HG02938 (cell line): Measurements from ENCODE around the gene PRR20D.
"Not testable (repeated sequence)": the region's sequence is repeated elsewhere in the genome, so short reads cannot be mapped to it uniquely, and the experiment has no call there.

Source experiments
- ATAC-seq: cut with Tn5 transposase; IDR thresholded peaks from one replicate; pipeline ENCODE4 v1.9.1; 2021; ENCODE audit warnings: mild to moderate bottlenecking, moderate library complexity; ENCODE audit not compliant: unreplicated experiment

Gene PRR20D

DNA sequence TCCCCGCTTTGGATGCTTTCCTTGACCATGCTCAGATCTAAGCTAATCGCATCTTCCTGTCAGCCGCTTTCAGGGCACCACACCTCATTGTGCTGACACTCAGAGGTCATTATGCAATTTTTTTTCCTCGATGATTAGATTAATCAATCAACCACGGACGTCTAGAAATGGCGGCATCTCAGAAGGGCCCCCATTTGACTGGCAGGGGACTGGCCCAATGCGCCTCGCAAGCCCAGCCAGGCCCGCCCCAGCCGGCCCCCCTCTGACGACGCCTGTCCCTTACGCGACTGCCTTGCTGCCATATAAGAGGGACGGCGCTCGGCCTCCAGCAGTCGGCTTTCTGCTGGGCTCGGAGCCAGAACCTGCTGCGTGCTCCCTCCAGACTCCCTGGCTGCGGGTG lies at the start of gene PRR20D:
Gene PRR20D (plus strand): TSS at position 301 of the 400 bp plus-strand sequence. CDS start 387 bp downstream, outside the sequence.
- not testable (repeated sequence) for ATAC-seq

DNA sequence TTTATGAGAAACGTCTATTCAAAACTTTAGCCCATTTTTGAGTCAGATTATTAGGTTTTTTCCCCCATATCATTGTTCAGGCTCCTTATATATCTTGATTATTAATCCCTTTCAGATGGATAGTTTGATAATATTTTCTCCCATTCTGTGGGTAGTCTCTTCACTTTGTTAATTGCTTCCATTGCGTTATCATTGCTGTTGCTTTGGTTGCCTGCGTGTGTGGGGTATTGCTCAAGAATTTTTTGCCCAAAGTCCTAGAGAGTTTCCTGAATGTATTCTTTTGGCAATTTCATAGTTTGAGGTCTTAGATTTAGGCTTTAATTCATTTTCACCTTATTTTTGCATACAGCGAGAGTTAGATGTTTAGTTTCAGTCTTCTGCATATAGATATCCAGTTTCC lies 45.5 kb upstream of the PRR20D start:
- no peak for ATAC-seq

DNA sequence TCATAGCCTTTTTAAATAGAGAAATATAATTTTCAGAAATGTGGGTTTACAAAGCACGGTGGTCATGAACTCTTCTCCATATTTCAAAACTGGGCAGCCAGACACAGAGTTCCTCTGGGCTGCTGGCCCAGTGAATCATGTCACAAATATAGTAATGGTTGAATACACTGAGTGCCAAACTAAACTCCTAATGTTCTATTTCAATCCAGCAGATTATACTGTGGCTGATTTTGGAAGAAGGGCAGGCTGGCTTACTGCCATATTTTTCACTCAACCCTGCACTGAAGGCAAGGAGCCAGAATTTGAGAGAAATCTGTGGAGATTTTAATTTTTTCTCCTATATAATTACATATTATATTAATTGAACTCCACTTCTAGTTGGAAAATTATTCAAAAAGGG lies 36.8 kb upstream of the PRR20D start:
- ATAC-seq: no peak

DNA sequence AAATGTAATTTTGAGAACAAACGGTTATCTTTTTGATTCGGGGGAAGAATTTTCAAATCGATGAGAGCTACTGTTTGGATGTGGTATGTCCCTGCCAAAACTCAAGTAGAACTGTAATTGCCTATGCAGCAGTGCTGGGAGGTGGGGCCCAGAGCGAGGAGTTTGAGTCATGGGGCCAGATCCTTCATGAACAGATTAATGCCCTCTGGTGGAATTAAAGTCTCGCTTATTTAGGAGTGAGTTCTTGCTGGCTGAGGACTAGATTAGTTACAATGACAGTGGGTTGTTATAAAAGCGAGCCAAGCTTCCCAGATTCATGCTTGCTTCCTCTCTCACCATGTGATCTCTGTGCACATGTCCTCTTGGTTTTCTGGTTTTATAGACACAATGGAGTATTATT lies 31.5 kb upstream of the PRR20D start:
- no peak for ATAC-seq

DNA sequence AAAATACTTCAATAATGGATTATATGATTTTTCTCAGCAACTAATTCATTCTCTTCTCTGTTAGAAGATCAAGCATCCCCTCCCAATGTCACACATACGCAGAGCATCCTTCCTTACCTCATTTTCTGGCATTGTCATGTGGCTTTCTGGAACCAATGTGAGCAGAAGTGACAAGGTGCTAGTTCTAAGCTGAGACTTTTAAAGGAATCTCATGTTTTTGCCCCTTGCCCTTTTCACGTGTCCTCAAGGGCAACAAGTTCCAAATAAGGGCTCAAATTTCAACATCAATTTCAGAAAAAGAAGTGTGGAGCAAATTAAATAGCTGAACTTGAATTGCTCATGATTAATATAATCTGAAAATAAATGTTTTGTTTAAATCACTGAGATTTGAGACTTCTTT lies 24.3 kb upstream of the PRR20D start:
- ATAC-seq: no peak

DNA sequence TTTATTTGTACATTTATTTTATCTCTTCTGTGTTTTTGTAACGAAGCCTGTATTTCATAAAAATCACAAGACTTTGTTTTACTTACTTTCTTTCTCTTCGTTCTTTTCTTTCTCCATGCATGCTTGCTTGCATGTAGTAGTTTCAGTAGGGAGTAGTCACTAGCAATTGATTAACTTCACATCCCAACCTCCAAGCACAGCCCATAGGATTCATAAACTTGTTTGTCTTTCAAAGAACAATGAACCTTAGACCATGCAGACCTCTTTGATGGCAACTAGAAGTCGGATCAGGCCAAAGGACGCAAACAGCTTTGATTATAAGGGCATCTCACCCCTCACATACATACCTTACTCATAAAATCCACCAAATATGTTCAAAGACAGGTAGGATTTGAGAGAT lies 22.8 kb upstream of the PRR20D start:
- ATAC-seq: no peak

DNA sequence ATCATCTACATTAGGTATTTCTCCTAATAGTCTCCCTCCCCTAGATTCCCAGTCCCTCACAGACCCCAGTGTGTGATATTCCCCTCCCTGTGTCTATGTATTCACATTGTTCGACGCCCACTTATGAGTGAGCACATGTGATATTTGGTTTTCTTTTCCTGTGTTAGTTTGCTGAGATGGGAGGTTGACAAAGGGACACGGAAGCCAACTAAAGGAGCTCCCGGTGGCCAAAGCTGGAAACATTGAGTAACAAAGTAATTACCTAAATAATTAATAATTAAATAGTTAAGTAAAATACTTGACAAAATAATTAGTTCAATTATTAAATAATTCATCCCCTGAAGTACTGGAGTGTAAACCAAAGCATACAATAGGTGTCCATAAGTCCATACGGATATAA lies 21.4 kb upstream of the PRR20D start:
- no peak for ATAC-seq

DNA sequence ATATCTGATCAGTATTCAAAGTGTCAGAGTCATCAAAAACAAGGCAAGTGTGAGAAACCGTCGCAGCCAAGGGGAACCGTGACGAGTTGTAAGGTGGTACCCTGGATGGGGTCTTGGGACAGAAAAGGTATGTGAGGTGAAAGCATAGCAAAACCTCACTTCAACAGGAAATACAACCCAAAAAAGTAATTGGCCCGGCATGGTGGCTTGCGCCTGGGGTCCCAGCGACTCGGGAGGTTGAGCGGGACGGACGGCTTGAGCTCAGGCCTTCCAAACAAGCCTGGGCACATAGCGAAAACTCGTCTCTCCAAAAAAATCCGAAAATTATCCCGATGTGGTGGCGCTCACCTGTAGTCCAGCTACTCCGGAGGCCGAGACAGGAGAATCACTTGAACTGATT lies 20.7 kb upstream of the PRR20D start:
- ATAC-seq: not testable (repeated sequence)

DNA sequence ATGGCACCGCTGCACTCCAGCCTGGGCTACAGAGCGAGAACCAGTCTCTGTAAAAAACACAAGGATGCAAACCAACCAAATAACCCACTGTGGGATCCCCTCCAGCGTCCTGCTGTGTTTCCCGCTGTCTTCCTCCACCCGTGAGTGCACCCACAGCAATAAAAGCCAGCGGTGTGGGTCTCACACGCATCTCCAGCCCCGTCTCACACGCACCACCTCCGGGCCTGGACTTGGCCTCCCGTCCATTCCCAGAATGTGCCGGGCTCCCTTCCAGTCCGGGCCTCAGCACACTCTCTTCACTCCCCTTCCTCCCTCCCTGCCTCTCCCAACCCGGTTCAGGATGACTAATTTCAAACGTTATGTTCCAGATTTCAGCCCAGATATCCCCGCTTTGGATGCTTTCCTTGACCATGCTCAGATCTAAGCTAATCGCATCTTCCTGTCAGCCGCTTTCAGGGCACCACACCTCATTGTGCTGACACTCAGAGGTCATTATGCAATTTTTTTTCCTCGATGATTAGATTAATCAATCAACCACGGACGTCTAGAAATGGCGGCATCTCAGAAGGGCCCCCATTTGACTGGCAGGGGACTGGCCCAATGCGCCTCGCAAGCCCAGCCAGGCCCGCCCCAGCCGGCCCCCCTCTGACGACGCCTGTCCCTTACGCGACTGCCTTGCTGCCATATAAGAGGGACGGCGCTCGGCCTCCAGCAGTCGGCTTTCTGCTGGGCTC lies 20.0 kb upstream of the PRR20D start, which contains the start of gene PRR20A:
Gene PRR20A (plus strand): TSS at position 684 of the 734 bp plus-strand sequence. CDS start 387 bp downstream, outside the sequence.
- not testable (repeated sequence) for ATAC-seq

DNA sequence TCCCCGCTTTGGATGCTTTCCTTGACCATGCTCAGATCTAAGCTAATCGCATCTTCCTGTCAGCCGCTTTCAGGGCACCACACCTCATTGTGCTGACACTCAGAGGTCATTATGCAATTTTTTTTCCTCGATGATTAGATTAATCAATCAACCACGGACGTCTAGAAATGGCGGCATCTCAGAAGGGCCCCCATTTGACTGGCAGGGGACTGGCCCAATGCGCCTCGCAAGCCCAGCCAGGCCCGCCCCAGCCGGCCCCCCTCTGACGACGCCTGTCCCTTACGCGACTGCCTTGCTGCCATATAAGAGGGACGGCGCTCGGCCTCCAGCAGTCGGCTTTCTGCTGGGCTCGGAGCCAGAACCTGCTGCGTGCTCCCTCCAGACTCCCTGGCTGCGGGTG lies 13.2 kb upstream of the PRR20D start, which contains the start of gene PRR20B:
Gene PRR20B (plus strand): TSS at position 301 of the 400 bp plus-strand sequence. CDS start 387 bp downstream, outside the sequence.
- ATAC-seq: not testable (repeated sequence)

DNA sequence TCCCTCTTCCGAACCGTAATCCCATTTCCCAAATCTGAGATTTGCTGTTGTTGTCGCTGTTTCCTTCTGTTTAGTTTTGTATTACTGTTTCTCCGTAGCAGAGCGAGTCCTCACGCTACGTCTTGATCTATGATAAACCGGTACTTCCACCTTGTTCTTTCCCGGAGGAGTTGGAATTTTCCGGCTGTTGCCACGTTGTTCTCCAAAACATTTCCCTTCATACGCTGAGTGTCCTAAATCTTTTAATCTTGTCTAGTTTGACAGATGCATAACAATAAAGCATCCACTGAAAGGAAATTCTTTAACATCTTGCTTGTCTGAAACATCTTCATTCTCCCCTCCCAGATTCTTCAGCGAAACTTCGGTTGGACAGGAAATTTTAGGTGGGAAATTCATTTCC lies 12.3 kb upstream of the PRR20D start:
- ATAC-seq: not testable (repeated sequence)

DNA sequence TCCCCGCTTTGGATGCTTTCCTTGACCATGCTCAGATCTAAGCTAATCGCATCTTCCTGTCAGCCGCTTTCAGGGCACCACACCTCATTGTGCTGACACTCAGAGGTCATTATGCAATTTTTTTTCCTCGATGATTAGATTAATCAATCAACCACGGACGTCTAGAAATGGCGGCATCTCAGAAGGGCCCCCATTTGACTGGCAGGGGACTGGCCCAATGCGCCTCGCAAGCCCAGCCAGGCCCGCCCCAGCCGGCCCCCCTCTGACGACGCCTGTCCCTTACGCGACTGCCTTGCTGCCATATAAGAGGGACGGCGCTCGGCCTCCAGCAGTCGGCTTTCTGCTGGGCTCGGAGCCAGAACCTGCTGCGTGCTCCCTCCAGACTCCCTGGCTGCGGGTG lies 6.7 kb upstream of the PRR20D start, which contains the start of gene PRR20C:
Gene PRR20C (plus strand): TSS at position 301 of the 400 bp plus-strand sequence. CDS start 387 bp downstream, outside the sequence.
- ATAC-seq: not testable (repeated sequence)

DNA sequence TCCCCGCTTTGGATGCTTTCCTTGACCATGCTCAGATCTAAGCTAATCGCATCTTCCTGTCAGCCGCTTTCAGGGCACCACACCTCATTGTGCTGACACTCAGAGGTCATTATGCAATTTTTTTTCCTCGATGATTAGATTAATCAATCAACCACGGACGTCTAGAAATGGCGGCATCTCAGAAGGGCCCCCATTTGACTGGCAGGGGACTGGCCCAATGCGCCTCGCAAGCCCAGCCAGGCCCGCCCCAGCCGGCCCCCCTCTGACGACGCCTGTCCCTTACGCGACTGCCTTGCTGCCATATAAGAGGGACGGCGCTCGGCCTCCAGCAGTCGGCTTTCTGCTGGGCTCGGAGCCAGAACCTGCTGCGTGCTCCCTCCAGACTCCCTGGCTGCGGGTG lies 6.5 kb downstream of the PRR20D start, which contains the start of gene PRR20E:
Gene PRR20E (plus strand): TSS at position 301 of the 400 bp plus-strand sequence. CDS start 387 bp downstream, outside the sequence.
- not testable (repeated sequence) for ATAC-seq

DNA sequence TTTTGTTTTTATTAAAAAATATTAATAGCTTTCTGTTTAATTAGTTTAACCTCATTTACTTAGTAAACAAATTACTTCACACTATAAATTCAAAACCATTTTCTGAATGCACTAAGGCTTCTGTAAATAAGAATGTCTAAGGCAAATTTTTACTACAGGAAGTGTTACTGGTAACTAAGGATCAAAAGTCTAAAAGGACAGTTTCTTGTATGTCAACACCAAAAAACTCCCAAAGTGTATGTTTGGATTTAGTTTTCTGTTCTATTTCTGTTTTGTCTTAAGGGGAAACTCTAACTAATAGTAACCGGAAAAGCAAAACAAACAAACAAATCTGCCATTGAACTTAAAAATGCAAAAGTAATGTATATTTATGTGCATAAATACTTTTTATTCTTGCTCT lies 31.2 kb downstream of the PRR20D start:
- no peak for ATAC-seq

DNA sequence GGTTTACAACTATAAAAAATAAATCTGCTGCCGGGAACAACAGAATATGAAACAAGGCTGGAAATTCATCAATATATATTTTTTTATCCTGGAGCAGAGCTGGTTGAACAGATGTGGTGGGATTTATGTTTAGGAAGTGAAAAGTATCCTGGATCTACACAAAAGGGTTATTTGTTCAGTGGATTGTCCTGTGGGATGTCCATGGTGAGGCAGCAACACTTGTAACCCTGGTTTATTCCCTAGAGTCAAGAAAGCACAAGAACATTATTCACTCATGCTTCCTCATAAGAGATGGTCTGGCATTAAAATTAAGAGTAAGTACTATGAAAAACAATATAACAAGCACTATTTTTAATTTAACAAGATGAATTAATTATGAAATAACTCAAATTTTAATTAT lies 52.6 kb downstream of the PRR20D start:
- no peak for ATAC-seq
